Renal pelvis (tissue), 4 donors: ENCODE results near the gene NR5A1. TPM values are rescaled to one million over a fixed set of nuclear protein-coding genes. Genes with fewer than 3 reads are reported as not detected.

Experiments used
- DNase-seq: peaks from one replicate; pipeline ENCODE4 v3.0.0-alpha.2; 2013
- polyA plus RNA-seq, 3 donors: library from polyadenylated mRNA; unstranded; fragments of 120-200 nt; gene quantifications; one replicate each; pipeline ENCODE4 v1.2.1, GENCODE V29; 2013; ENCODE audit not compliant: insufficient read length in 3 of 3

Gene NR5A1
- polyA plus RNA-seq, 3 donors = 0.08 to 0.34 (median 0.19) TPM

DNA sequence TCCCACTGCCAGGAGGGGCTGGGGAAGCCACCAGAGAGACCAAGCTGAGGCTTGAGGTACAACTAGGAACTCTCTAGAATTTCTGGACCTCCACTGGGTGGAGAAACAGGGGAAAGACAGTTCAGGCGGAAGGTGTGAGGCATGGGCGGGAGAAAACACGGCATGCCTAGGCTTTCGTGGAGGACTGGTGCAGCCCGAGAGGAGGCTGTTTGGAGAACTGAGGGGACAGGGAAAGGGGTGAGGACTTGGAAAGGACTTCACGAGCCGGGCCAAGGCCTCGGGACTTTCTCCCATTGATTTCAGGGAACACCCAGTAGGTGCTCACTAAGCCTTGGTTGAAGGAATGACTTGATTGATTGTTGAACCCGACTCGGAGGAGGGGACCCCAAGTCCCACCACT, 66.4 kb downstream of the NR5A1 start:
- DNase-seq = no peak

DNA sequence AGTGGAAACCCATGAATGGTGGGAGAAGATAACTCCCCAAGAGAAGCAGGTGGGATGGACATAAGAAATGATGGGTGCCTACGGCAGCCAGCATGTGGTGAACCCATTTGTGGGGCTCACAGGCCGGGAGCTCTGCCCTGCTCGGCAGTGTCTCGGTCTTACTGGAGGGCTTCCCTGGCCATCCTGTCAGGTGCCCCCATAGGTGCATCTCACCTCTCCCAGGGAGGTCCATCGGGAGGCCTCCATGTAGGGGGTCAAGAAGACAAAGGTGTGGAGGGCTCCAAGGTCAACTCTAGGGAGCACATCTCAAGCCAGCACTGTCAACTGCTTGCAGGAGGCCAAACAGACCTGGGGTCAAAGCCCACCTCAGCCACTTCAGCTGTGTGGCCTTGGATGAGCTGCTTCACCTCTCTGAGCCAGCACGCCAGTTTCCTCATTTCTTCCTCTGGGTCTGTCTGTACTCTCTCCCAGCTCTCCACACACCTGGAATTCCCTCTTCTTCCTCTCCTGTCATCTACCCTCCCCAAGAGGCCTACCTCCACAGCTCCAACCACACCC, 67.4 kb downstream of the NR5A1 start:
- DNase-seq = no peak

DNA sequence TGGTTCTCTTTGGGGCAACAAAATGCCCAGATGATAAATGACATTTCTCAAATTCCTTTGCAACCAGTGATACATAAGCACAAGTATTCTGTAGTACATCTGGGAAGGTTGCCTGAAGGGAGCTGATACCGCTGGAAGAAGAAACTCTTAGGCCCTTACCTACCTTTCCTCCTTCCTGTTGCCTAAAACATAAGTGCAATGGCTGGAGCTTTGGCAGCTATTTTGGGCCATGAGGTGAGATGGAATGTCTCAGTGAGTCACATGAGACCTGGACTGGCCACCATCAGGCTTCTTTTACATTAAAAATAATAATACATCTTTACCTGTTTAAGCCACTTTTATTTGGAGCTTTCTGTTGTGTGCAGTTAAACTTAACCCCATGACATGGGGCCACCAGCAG, 68.1 kb downstream of the NR5A1 start:
- no peak for DNase-seq

DNA sequence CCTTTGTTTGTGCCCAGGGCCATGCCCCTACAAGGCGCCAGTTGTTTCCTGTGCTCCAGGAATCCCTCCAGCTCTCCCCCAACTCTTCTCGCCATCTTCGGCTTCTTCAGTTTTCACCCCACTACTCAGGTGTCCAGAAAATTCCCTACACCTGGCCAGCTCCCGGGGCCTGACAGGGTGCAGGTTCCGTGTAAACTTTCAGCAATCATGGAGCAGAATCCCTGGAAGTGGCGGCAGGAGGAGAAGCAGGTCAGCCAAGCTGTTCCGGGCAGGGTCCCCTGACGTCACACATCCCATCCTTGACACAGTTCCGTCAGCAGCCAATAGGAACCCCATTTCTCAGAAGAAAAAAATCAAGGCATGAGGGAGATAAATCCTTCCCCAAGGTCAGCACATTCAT, 69.1 kb downstream of the NR5A1 start:
- DNase-seq = no peak

DNA sequence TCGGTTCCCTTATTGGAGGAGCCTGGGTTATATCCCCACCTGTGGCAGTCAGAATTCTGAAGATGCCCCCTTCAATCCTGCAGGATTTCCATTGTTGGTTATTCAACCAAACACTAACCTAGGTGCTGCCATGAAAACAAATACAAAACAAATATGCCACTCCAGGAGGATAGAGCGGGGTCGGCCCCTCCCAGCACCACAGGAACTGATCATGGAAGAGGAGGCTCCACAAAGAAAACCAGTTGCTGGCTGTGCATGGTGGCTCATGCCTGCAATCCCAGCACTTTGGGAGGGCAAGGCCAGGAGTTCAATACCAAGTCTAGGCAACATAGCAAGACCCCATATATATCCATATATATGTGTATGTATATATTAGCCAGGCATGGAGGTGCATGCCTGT, 70.1 kb downstream of the NR5A1 start:
- no peak for DNase-seq

DNA sequence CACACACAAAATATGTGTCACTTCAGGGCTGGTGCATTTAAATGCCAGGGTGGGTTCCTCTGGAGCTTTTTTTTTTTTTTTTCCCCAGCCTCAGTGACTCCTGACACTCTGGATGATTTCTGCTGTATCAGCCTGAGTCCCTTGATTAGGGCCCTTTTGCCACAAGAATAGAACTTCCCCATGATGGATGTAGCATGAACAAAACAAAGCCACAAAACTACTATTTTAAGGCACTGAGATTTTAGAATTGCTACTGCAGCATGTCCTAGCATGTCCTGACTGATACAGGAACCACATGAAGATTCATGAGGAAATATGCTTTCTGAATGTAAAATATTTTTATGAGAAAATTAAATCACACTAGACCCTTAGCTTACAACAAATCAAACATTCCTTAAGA, 70.9 kb downstream of the NR5A1 start:
- DNase-seq = no peak

Other genes with a start within 250 kb of the NR5A1 start
- gene NEK6, start 249.4 kb downstream of the NR5A1 start, polyA plus RNA-seq = 10 to 100 TPM; 27.6 to 34.9 (median 29.6) TPM
- gene PSMB7, start 92.0 kb downstream of the NR5A1 start, polyA plus RNA-seq = 100 to 1,000 TPM; 203 to 241 (median 213) TPM
- under 1 TPM; 0.17 to 0.37 (median 0.19) TPM for gene ADGRD2, start 56.9 kb downstream of the NR5A1 start, polyA plus RNA-seq